Sigmoid colon (tissue), 4 donors: ENCODE data around the gene PUS1.

Source experiments
- CTCF ChIP-seq, 4 experiments: fragments of 450-650 bp in 3 of 4; fragments of 200-600 bp in 1 of 4; IDR thresholded peaks; one replicate each; pipeline ENCODE4 v1.5.1; 2016 to 2019; ENCODE audit warnings: antibody characterized with exemption in 4 of 4, mild to moderate bottlenecking in 3 of 4, moderate library complexity in 2 of 4
- EP300 ChIP-seq, 4 donors: sonication (generic); formaldehyde crosslinking; IDR thresholded peaks; one replicate each; pipeline ENCODE4 v1.6.1; 2017; ENCODE audit warnings: antibody characterized with exemption in 4 of 4
- POLR2A ChIP-seq, 2 donors: fragments of 450-650 bp; IDR thresholded peaks; one replicate each; pipeline ENCODE4 v1.6.1; 2016; ENCODE audit warnings: antibody characterized with exemption in 2 of 2, mild to moderate bottlenecking in 2 of 2, moderate library complexity in 2 of 2
- POLR2AphosphoS5 ChIP-seq, 4 donors: sonication (generic); formaldehyde crosslinking; IDR thresholded peaks; one replicate each; pipeline ENCODE4 v1.6.1; 2017; ENCODE audit warnings: antibody characterized with exemption in 4 of 4

DNA sequence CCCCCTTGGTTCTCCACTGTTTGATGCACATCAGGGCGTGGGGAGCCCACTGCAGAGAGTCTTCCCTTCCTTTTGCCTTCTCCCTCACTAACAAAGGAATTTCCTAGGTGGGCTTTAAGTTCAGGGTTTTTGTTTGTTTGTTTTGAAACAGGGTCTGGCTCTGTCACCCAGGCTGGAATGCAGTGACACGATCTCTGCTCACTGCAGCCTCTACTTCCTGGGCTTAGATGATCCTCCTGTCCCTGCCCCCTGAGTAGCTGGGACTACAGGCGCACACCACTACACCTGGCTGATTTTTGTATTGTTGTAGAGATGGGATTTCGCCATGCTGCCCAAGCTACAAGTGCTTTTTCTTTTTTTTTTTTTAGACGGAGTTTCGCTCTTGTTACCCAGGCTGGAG, 54.5 kb downstream of the PUS1 start:
- TF ChIP-seq POLR2A (IDR thresholded peaks at IDR 0.05) (no peak), EP300 (IDR thresholded peaks at IDR 0.05) (no peak), CTCF (IDR thresholded peaks at IDR 0.05) (no peak), POLR2AphosphoS5 (IDR thresholded peaks at IDR 0.05) (no peak)
